Neural progenitor cell (in vitro differentiated cells): Measurements from ENCODE around the gene NKAIN2. TPM values are rescaled to one million over a fixed set of nuclear protein-coding genes. Genes with fewer than 3 reads are reported as not detected.
A peak's percentile ranks its signal among the peaks of the same experiment; 100 is the strongest.

Experiments used
- DNase-seq: peaks from one replicate; pipeline ENCODE4 v3.0.0-alpha.2; 2016; ENCODE audit warnings: low spot score
- H2AFZ ChIP-seq: fragments of 200-600 bp; sonication (generic); replicated peaks from 2 replicates; pipeline ENCODE4 v1.6.1; 2016; ENCODE audit warnings: antibody characterized with exemption
- H3F3A ChIP-seq: fragments of 200-600 bp; sonication (generic); 2 replicates; pipeline ENCODE4 v1.6.1; 2016; ENCODE audit warnings: antibody characterized with exemption, low read depth
- H3K27ac ChIP-seq: fragments of 200-600 bp; sonication (generic); 2 replicates; pipeline ENCODE4 v1.5.1; 2016; ENCODE audit warnings: mild to moderate bottlenecking
- H3K27me3 ChIP-seq: fragments of 200-600 bp; sonication (generic); 2 replicates; pipeline ENCODE4 v1.6.1; 2016; ENCODE audit warnings: mild to moderate bottlenecking, moderate library complexity
- H3K36me3 ChIP-seq: fragments of 200-600 bp; sonication (generic); 2 replicates; pipeline ENCODE4 v1.5.1; 2016
- H3K4me1 ChIP-seq: fragments of 200-600 bp; sonication (generic); 2 replicates; pipeline ENCODE4 v1.6.1; 2016; ENCODE audit warnings: mixed run types
- H3K4me2 ChIP-seq: fragments of 200-600 bp; sonication (generic); 2 replicates; pipeline ENCODE4 v1.6.1; 2016
- H3K4me3 ChIP-seq: fragments of 200-600 bp; sonication (generic); 2 replicates; pipeline ENCODE4 v1.5.1; 2016
- H3K79me2 ChIP-seq: fragments of 200-600 bp; sonication (generic); 2 replicates; pipeline ENCODE4 v1.6.1; 2016; ENCODE audit warnings: low read depth
- H3K9ac ChIP-seq: fragments of 200-600 bp; sonication (generic); 2 replicates; pipeline ENCODE4 v1.6.1; 2016
- H3K9me3 ChIP-seq: fragments of 200-600 bp; sonication (generic); 2 replicates; pipeline ENCODE4 v1.5.1; 2016; ENCODE audit warnings: low read depth
- H4K20me1 ChIP-seq: fragments of 200-600 bp; sonication (generic); 2 replicates; pipeline ENCODE4 v1.6.1; 2016; ENCODE audit warnings: low read depth
- H3K27ac Mint-ChIP-seq: 3 replicates; pipeline ENCODE4 v1.8.0; 2021; ENCODE audit warnings: mixed read lengths
- H3K27me3 Mint-ChIP-seq: 2 replicates; pipeline ENCODE4 v1.8.0; 2022; ENCODE audit warnings: low read depth, mild to moderate bottlenecking, inconsistent platforms, moderate library complexity, mixed read lengths; ENCODE audit not compliant: insufficient read depth
- H3K36me3 Mint-ChIP-seq: 3 replicates; pipeline ENCODE4 v1.8.0; 2021; ENCODE audit warnings: mixed read lengths
- H3K4me1 Mint-ChIP-seq: 3 replicates; pipeline ENCODE4 v1.8.0; 2021; ENCODE audit warnings: mixed read lengths
- H3K4me3 Mint-ChIP-seq: 3 replicates; pipeline ENCODE4 v1.8.0; 2021; ENCODE audit warnings: mild to moderate bottlenecking, moderate library complexity, mixed read lengths
- H3K9me3 Mint-ChIP-seq: 3 replicates; pipeline ENCODE4 v1.8.0; 2020; ENCODE audit warnings: mixed read lengths
- EZH2 ChIP-seq: fragments of 200-600 bp; sonication (generic); IDR thresholded peaks from 2 replicates; pipeline ENCODE4 v1.6.1; 2017; ENCODE audit warnings: antibody characterized with exemption, mild to moderate bottlenecking, moderate library complexity
- EZH2phosphoT487 ChIP-seq: fragments of 200-600 bp; sonication (generic); IDR thresholded peaks from 2 replicates; pipeline ENCODE4 v1.6.1; 2017; ENCODE audit warnings: antibody characterized with exemption
- total RNA-seq: library from RNA; depleted of rRNA; stranded (reverse); fragments of >200 nt; gene quantifications from 2 replicates; pipeline ENCODE4 v1.2.3, GENCODE V29; 2015; ENCODE audit warnings: low replicate concordance
- TF ChIP-seq, protein P1 (sequence below): fragments of 200-600 bp; sonication (generic); IDR thresholded peaks from 2 replicates; pipeline ENCODE4 v1.5.1; 2017; ENCODE audit warnings: antibody characterized with exemption, mild to moderate bottlenecking

Gene NKAIN2
- total RNA-seq, 1 donor from 2014 or later, result 0.45 TPM

DNA sequence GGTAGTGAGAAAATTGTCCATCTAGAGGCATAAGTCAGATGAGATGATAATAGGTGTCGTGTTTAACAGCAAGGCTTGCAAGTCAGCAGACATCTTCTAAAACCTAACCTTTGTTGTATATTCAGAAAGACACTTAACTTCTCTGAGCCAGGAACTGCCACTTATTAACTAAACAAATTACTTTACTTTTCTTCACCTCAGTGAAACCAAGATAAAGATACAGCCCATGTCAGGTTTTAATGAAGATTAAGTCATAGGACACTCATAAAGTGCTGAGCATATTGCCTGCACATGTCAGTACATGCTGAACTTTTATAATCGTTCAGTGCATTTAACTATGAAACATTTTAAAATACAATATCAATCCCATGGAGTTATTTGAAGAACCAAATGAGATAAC, 286.8 kb downstream of the NKAIN2 start:
- H3K9me3 ChIP-seq, result no peaks in the 10 kb centered on the region
- no peak overlapping the region for H3K4me3 ChIP-seq
- Mint-ChIP-seq H3K4me1 (peaks cover 4% of the 10 kb centered on the region), H3K4me3 (no peak overlapping the region), H3K9me3 (no peaks in the 10 kb centered on the region), H3K36me3 (no peaks in the 10 kb centered on the region), H3K27ac (no peak overlapping the region), H3K27me3 (peaks cover 3% of the 10 kb centered on the region)
- no peak overlapping the region for H3K4me2 ChIP-seq
- no peak overlapping the region for H3K9ac ChIP-seq
- H3K27me3 ChIP-seq, result no peaks in the 10 kb centered on the region
- H3K4me1 ChIP-seq, result no peaks in the 10 kb centered on the region
- no peaks in the 10 kb centered on the region for H3F3A ChIP-seq
- H4K20me1 ChIP-seq, result no peaks in the 10 kb centered on the region
- H2AFZ ChIP-seq, result no peak overlapping the region
- no peak for DNase-seq
- H3K36me3 ChIP-seq, result no peaks in the 10 kb centered on the region
- H3K27ac ChIP-seq, result no peak overlapping the region
- TF ChIP-seq, protein P1, sequence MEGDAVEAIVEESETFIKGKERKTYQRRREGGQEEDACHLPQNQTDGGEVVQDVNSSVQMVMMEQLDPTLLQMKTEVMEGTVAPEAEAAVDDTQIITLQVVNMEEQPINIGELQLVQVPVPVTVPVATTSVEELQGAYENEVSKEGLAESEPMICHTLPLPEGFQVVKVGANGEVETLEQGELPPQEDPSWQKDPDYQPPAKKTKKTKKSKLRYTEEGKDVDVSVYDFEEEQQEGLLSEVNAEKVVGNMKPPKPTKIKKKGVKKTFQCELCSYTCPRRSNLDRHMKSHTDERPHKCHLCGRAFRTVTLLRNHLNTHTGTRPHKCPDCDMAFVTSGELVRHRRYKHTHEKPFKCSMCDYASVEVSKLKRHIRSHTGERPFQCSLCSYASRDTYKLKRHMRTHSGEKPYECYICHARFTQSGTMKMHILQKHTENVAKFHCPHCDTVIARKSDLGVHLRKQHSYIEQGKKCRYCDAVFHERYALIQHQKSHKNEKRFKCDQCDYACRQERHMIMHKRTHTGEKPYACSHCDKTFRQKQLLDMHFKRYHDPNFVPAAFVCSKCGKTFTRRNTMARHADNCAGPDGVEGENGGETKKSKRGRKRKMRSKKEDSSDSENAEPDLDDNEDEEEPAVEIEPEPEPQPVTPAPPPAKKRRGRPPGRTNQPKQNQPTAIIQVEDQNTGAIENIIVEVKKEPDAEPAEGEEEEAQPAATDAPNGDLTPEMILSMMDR, result no peak
- no peak for TF ChIP-seq EZH2
- TF ChIP-seq EZH2phosphoT487, result no peak
- H3K79me2 ChIP-seq, result no peaks in the 10 kb centered on the region

DNA sequence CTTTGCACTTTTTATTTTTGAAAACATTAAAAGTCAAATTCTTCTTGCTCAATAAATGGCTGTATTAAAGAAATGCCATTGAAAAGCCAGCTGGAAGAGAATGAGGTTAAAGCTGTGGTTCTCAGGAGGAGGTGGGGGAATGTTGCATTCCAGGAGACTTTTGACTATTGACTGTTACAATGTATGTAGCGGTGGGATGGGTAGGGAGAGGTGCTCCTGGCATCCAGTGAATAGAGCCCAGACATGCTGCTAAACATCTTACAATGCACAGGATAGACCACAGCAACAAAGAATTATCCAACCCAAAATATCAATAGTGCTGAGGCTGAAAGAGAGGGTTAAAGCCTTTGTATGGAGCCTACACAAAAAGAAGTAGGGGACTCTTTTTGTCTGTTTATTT, 295.9 kb downstream of the NKAIN2 start:
- H3K27me3 Mint-ChIP-seq, result no peaks in the 10 kb centered on the region

DNA sequence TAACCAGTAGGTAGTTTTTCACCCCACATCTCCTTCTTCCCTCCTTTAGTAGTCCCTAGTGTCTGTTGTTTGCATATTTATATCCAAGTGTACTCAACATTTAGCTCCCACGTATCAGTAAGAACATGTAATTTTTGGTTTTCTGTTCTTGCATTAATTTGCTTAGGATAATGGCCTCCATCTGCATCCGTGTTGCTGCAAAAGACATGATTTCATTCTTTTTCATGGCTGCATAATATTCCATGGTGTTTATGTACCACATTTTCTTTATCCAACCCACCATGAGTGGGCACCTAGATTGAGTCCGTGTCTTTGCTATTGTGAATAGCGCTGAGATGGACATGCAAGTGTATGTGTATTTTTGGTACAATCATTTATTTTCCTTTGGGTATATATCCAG, 306.8 kb downstream of the NKAIN2 start:
- no peaks in the 10 kb centered on the region for H3K36me3 ChIP-seq
- Mint-ChIP-seq H3K9me3 (peaks cover 2% of the 10 kb centered on the region), H3K36me3 (no peaks in the 10 kb centered on the region), H3K27ac (no peak overlapping the region), H3K4me1 (no peaks in the 10 kb centered on the region), H3K4me3 (no peak overlapping the region), H3K27me3 (no peaks in the 10 kb centered on the region)
- no peaks in the 10 kb centered on the region for H3K27me3 ChIP-seq
- H3K9ac ChIP-seq, result no peak overlapping the region
- H3F3A ChIP-seq, result no peaks in the 10 kb centered on the region
- no peaks in the 10 kb centered on the region for H4K20me1 ChIP-seq
- no peak overlapping the region for H2AFZ ChIP-seq
- no peak overlapping the region for H3K27ac ChIP-seq
- no peak overlapping the region for H3K4me3 ChIP-seq
- H3K79me2 ChIP-seq, result no peaks in the 10 kb centered on the region
- TF ChIP-seq, protein P1, result no peak
- TF ChIP-seq EZH2 (no peak), EZH2phosphoT487 (no peak)
- H3K4me1 ChIP-seq, result no peaks in the 10 kb centered on the region
- H3K9me3 ChIP-seq, result peaks cover 4% of the 10 kb centered on the region
- no peak for DNase-seq
- H3K4me2 ChIP-seq, result no peak overlapping the region

More for the DNA sequence above, 295.9 kb downstream of the NKAIN2 start:
- H3K4me1 ChIP-seq, result peaks cover 22% of the 10 kb centered on the region
- peak; percentile 72 for DNase-seq
- H3K27me3 ChIP-seq, result no peaks in the 10 kb centered on the region
- peak overlapping the region; percentile 59 for H2AFZ ChIP-seq
- H3K9ac ChIP-seq, result no peak overlapping the region
- no peaks in the 10 kb centered on the region for H4K20me1 ChIP-seq
- peak overlapping the region; percentile 90 for H3K27ac ChIP-seq
- no peaks in the 10 kb centered on the region for H3K79me2 ChIP-seq
- no peaks in the 10 kb centered on the region for H3K9me3 ChIP-seq
- H3K4me3 Mint-ChIP-seq, result no peak overlapping the region
- no peaks in the 10 kb centered on the region for H3K36me3 ChIP-seq
- peak overlapping the region; percentile 14 for H3K4me3 ChIP-seq
- no peaks in the 10 kb centered on the region for H3K36me3 Mint-ChIP-seq
- peaks cover 13% of the 10 kb centered on the region for H3F3A ChIP-seq
- TF ChIP-seq, protein P1, result no peak
- TF ChIP-seq EZH2 (no peak), EZH2phosphoT487 (no peak)
- H3K9me3 Mint-ChIP-seq, result no peaks in the 10 kb centered on the region
- H3K4me2 ChIP-seq, result peak overlapping the region; percentile 73
- peaks cover 8% of the 10 kb centered on the region for H3K4me1 Mint-ChIP-seq
- H3K27ac Mint-ChIP-seq, result peak overlapping the region; percentile 38
